ENCODE data around the gene B3GAT1. TPM values are rescaled to one million over a fixed set of nuclear protein-coding genes. Genes with fewer than 3 reads are reported as not detected.

B3GAT1 gene
- polyA plus RNA-seq, 3 donors: not detected

DNA sequence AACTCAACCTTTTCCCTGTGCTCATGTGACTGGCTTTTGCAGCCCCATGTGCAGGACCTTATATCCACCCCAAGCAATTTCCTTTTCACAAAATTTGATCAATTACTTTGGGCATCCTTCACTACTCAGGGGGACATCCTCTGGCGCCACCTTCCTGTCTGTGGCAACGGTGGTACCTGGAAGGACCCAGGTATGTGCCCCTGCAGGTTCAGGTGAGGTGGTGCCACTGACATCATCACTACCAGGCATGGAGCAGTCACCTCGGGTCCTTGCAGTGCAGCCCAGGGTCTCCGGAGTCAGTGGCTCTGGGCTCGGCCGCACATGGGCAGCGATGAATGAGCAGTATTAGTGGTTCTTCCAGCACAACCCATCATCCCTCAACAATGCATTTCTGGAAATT lies 37.7 kb upstream of the B3GAT1 start:
- intact Hi-C loops (cut with micrococcal nuclease): no loop called here
- Histone ChIP-seq H2AFZ (ENCODE audit: insufficient read depth, low read depth, low read length, poor library complexity, severe bottlenecking) (no peak overlapping the region), H3K4me2 (replicated peaks; ENCODE audit: extremely low read depth, low read length, poor library complexity, severe bottlenecking) (no peak overlapping the region)

DNA sequence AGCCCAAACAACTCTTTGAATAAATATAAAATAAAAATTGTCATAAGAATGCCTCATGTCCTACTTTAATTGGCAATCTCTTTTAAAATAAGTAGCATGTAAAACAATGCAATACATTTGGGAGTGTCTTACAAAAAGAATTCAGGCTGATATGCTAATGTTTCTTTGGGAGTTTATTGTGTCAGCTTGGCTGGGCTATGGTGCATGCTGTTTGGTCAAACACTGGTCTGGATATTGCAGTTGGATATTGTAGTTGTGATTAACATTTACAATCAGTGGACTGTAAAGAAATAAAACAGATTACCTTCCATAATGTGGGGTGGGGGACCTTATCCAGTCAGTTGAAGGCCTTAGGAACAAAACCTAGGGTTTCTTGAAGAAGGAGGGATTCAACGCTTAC lies 37.0 kb upstream of the B3GAT1 start:
- intact Hi-C loops (cut with micrococcal nuclease): no loop called here
- Mint-ChIP-seq H3K36me3 (no peaks in the 10 kb centered on the region), H3K27ac (no peak overlapping the region), H3K9me3 (peaks cover 4 to 16% (median 13%) of the 10 kb centered on the region in 7 donors), H3K4me3 (no peak overlapping the region), H3K27me3 (ENCODE audit: low read depth in 3 of 3) (peaks cover 1 to 8% (median 3%) of the 10 kb centered on the region in 3 donors), H3K4me1 (no peaks in the 10 kb centered on the region)
- no peaks in the 10 kb centered on the region for H4K20me1 ChIP-seq (ENCODE audit: insufficient read depth, low read length)
- H3K27me3 ChIP-seq (ENCODE audit: control insufficient read depth in 2 of 2, insufficient read depth in 2 of 2, low read length in 2 of 2): no peaks in the 10 kb centered on the region
- no peaks in the 10 kb centered on the region for H3K36me3 ChIP-seq (replicated peaks in 1 of 2; ENCODE audit: control insufficient read depth in 1 of 2, insufficient read depth in 2 of 2, low read length in 2 of 2)
- DNase-seq: no peak
- no peaks in the 10 kb centered on the region for H3K79me2 ChIP-seq (ENCODE audit: insufficient read depth, low read length)
- H3K9ac ChIP-seq (ENCODE audit: insufficient read depth, low read length, poor library complexity, severe bottlenecking): no peak overlapping the region
- H3K4me2 ChIP-seq (replicated peaks; ENCODE audit: extremely low read depth, low read length, poor library complexity, severe bottlenecking): no peak overlapping the region
- TF ChIP-seq, protein P1, sequence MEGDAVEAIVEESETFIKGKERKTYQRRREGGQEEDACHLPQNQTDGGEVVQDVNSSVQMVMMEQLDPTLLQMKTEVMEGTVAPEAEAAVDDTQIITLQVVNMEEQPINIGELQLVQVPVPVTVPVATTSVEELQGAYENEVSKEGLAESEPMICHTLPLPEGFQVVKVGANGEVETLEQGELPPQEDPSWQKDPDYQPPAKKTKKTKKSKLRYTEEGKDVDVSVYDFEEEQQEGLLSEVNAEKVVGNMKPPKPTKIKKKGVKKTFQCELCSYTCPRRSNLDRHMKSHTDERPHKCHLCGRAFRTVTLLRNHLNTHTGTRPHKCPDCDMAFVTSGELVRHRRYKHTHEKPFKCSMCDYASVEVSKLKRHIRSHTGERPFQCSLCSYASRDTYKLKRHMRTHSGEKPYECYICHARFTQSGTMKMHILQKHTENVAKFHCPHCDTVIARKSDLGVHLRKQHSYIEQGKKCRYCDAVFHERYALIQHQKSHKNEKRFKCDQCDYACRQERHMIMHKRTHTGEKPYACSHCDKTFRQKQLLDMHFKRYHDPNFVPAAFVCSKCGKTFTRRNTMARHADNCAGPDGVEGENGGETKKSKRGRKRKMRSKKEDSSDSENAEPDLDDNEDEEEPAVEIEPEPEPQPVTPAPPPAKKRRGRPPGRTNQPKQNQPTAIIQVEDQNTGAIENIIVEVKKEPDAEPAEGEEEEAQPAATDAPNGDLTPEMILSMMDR (IDR thresholded peaks at IDR 0.05): no peak
- H3K9me3 ChIP-seq (replicated peaks in 1 of 2; ENCODE audit: control insufficient read depth in 1 of 2, insufficient read depth in 1 of 2, low read length in 2 of 2): peaks cover 7 to 20% of the 10 kb centered on the region in 2 donors
- WGBS (ENCODE audit: insufficient coverage): no CpG with 5 or more reads among the region's 1 CpG
- H3K4me3 ChIP-seq (replicated peaks in 1 of 3; ENCODE audit: low read depth in 2 of 3, low read length in 3 of 3): no peak overlapping the region
- no peak overlapping the region for H2AFZ ChIP-seq (ENCODE audit: insufficient read depth, low read depth, low read length, poor library complexity, severe bottlenecking)
- no peak overlapping the region for H3K27ac ChIP-seq (ENCODE audit: low read depth in 1 of 2, low read length in 2 of 2)
- H3K4me1 ChIP-seq (ENCODE audit: control insufficient read depth in 1 of 2, insufficient read depth in 2 of 2, low read length in 2 of 2): no peaks in the 10 kb centered on the region

More for the DNA sequence above, 37.7 kb upstream of the B3GAT1 start:
- WGBS (ENCODE audit: insufficient coverage): 76% methylated on average over 7 of the region's 7 CpGs
- Mint-ChIP-seq H3K27ac (no peak overlapping the region), H3K27me3 (ENCODE audit: low read depth in 3 of 3) (peaks cover 2 to 7% (median 3%) of the 10 kb centered on the region in 3 donors), H3K9me3 (peaks cover 5 to 23% (median 10%) of the 10 kb centered on the region in 7 donors), H3K4me1 (no peaks in the 10 kb centered on the region), H3K36me3 (no peaks in the 10 kb centered on the region), H3K4me3 (no peak overlapping the region)
- TF ChIP-seq, protein P1 (IDR thresholded peaks at IDR 0.05): no peak
- Histone ChIP-seq H3K27me3 (ENCODE audit: control insufficient read depth in 2 of 2, insufficient read depth in 2 of 2, low read length in 2 of 2) (no peaks in the 10 kb centered on the region), H3K27ac (ENCODE audit: low read depth in 1 of 2, low read length in 2 of 2) (no peak overlapping the region), H3K36me3 (replicated peaks in 1 of 2; ENCODE audit: control insufficient read depth in 1 of 2, insufficient read depth in 2 of 2, low read length in 2 of 2) (no peaks in the 10 kb centered on the region), H3K79me2 (ENCODE audit: insufficient read depth, low read length) (no peaks in the 10 kb centered on the region), H3K4me1 (ENCODE audit: control insufficient read depth in 1 of 2, insufficient read depth in 2 of 2, low read length in 2 of 2) (no peaks in the 10 kb centered on the region), H4K20me1 (ENCODE audit: insufficient read depth, low read length) (no peaks in the 10 kb centered on the region), H3K9me3 (replicated peaks in 1 of 2; ENCODE audit: control insufficient read depth in 1 of 2, insufficient read depth in 1 of 2, low read length in 2 of 2) (peaks cover 7 to 27% of the 10 kb centered on the region in 2 donors), H3K9ac (ENCODE audit: insufficient read depth, low read length, poor library complexity, severe bottlenecking) (no peak overlapping the region), H3K4me3 (replicated peaks in 1 of 3; ENCODE audit: low read depth in 2 of 3, low read length in 3 of 3) (no peak overlapping the region)
- no peak for DNase-seq

All from CD14-positive monocyte (primary cell).